Smooth muscle cell (in vitro differentiated cells): ENCODE data around the gene TMPRSS3. TPM values are rescaled to one million over a fixed set of nuclear protein-coding genes. Genes with fewer than 3 reads are reported as not detected.

Experiments used
- DNase-seq: peaks from one replicate; lab custom pipeline; 2025; ENCODE audit not compliant: unreplicated experiment; lab: John Stamatoyannopoulos, UW
- H2AFZ ChIP-seq: fragments of 200-600 bp; sonication (generic); 2 replicates; pipeline ENCODE4 v1.6.0; 2016; ENCODE audit warnings: antibody characterized with exemption, low read depth, mild to moderate bottlenecking
- H3F3A ChIP-seq: fragments of 200-600 bp; sonication (generic); 2 replicates; pipeline ENCODE4 v1.6.0; 2017; ENCODE audit warnings: antibody characterized with exemption, low read depth
- H3K27ac ChIP-seq: fragments of 200-600 bp; sonication (generic); 2 replicates; pipeline ENCODE4 v1.5.1; 2016; ENCODE audit warnings: low read depth, mild to moderate bottlenecking
- H3K27me3 ChIP-seq: fragments of 200-600 bp; sonication (generic); 2 replicates; pipeline ENCODE4 v1.6.1; 2016; ENCODE audit warnings: low read depth, mild to moderate bottlenecking
- H3K36me3 ChIP-seq: fragments of 200-600 bp; sonication (generic); 2 replicates; pipeline ENCODE4 v1.5.1; 2016; ENCODE audit warnings: low read depth
- H3K4me1 ChIP-seq: fragments of 200-600 bp; sonication (generic); 2 replicates; pipeline ENCODE4 v1.5.1; 2016; ENCODE audit warnings: low read depth
- H3K4me2 ChIP-seq: fragments of 200-600 bp; sonication (generic); 2 replicates; pipeline ENCODE4 v1.6.0; 2016; ENCODE audit warnings: mild to moderate bottlenecking
- H3K4me3 ChIP-seq: fragments of 200-600 bp; sonication (generic); 2 replicates; pipeline ENCODE4 v1.5.1; 2016; ENCODE audit warnings: mild to moderate bottlenecking
- H3K79me2 ChIP-seq: fragments of 200-600 bp; sonication (generic); 2 replicates; pipeline ENCODE4 v1.6.0; 2016; ENCODE audit warnings: low read depth, mild to moderate bottlenecking
- H3K9ac ChIP-seq: fragments of 200-600 bp; sonication (generic); 2 replicates; pipeline ENCODE4 v1.6.0; 2016; ENCODE audit warnings: low read depth
- H3K9me3 ChIP-seq: fragments of 200-600 bp; sonication (generic); replicated peaks from 2 replicates; pipeline ENCODE4 v1.5.1; 2016; ENCODE audit warnings: low read depth
- H4K20me1 ChIP-seq: fragments of 200-600 bp; sonication (generic); 2 replicates; pipeline ENCODE4 v1.6.0; 2016; ENCODE audit warnings: low read depth
- CTCF ChIP-seq: fragments of 200-600 bp; sonication (generic); IDR thresholded peaks from 2 replicates; pipeline ENCODE4 v1.5.1; 2017; ENCODE audit warnings: borderline replicate concordance, mild to moderate bottlenecking, antibody characterized with exemption; ENCODE audit not compliant: insufficient read depth, poor library complexity, severe bottlenecking
- WGBS: methylation state at CpG from one replicate; pipeline ENCODE4 v1.1.7; 2016; ENCODE audit warnings: low lambda C conversion rate; 5-methylcytosine and 5-hydroxymethylcytosine counted together
- polyA plus RNA-seq: library from polyadenylated mRNA; unstranded; fragments of >200 nt; fragmentation: Nextera tagmentation; extraction: Ambion mirVana; gene quantifications from 2 replicates; pipeline ENCODE4 v1.2.1, GENCODE V29; 2016
- total RNA-seq: library from RNA; depleted of rRNA; stranded (reverse); fragments of >200 nt; gene quantifications from 2 replicates; pipeline ENCODE4 v1.2.3, GENCODE V29; 2014

TMPRSS3 gene
- total and polyA plus RNA-seq, 2 experiments from 2014 or later = not detected

GRCh38 chr21:42407476-42407875 lies 11.6 kb upstream of the TMPRSS3 start:
- Histone ChIP-seq H3K36me3 (no peaks in the 10 kb centered on the region), H3K27me3 (no peaks in the 10 kb centered on the region), H3K4me1 (no peaks in the 10 kb centered on the region), H4K20me1 (no peaks in the 10 kb centered on the region), H3K9ac (no peak overlapping the region), H3F3A (no peaks in the 10 kb centered on the region), H3K4me2 (no peak overlapping the region), H3K79me2 (no peaks in the 10 kb centered on the region), H2AFZ (no peak overlapping the region), H3K27ac (no peak overlapping the region), H3K4me3 (no peak overlapping the region), H3K9me3 (no peaks in the 10 kb centered on the region)
- 92% methylated on average over 5 of the region's 5 CpGs for WGBS
- no peak for TF ChIP-seq CTCF
- no peak for DNase-seq

- Histone ChIP-seq H3K9me3 (no peaks in the 10 kb centered on the region), H3K4me3 (no peak overlapping the region), H3K4me1 (peaks cover 2% of the 10 kb centered on the region), H3F3A (no peaks in the 10 kb centered on the region), H3K36me3 (no peaks in the 10 kb centered on the region), H3K27me3 (no peaks in the 10 kb centered on the region), H3K4me2 (no peak overlapping the region), H4K20me1 (no peaks in the 10 kb centered on the region), H3K27ac (no peak overlapping the region), H3K79me2 (no peaks in the 10 kb centered on the region), H3K9ac (no peak overlapping the region), H2AFZ (no peak overlapping the region)
- DNase-seq = no peak
- 94% methylated on average over 7 of the region's 7 CpGs for WGBS
- no peak for TF ChIP-seq CTCF
Observed at GRCh38 chr21:42406866-42407265, 11.0 kb upstream of the TMPRSS3 start.

- 93% methylated on average over 9 of the region's 10 CpGs for WGBS
Observed at GRCh38 chr21:42406201-42406621, 10.4 kb upstream of the TMPRSS3 start.

More at GRCh38 chr21:42406201-42406621, 10.4 kb upstream of the TMPRSS3 start:
- Histone ChIP-seq H3F3A (no peaks in the 10 kb centered on the region), H3K27ac (no peak overlapping the region), H4K20me1 (no peaks in the 10 kb centered on the region), H3K4me2 (no peak overlapping the region), H3K9me3 (no peaks in the 10 kb centered on the region), H3K4me3 (no peak overlapping the region), H2AFZ (no peak overlapping the region), H3K9ac (no peak overlapping the region), H3K4me1 (peaks cover 5% of the 10 kb centered on the region), H3K27me3 (no peaks in the 10 kb centered on the region), H3K36me3 (no peaks in the 10 kb centered on the region), H3K79me2 (no peaks in the 10 kb centered on the region)
- DNase-seq = no peak
- no peak for TF ChIP-seq CTCF
